Amniotic stem cell (primary cell): Measurements from ENCODE around the gene CFAP77.

Experiments
- DNase-seq: peaks from one replicate; lab custom pipeline; 2025; lab: John Stamatoyannopoulos, UW

The CFAP77 gene

GRCh38 chr9:132408521-132408920 lies 1.5 kb upstream of the CFAP77 start:
- no peak for DNase-seq

- no peak for DNase-seq
These were observed 631 bp downstream of the CFAP77 start for GRCh38 chr9:132410642-132411041.

GRCh38 chr9:132411091-132411508 lies 1.1 kb downstream of the CFAP77 start:
- no peak for DNase-seq

DNA sequence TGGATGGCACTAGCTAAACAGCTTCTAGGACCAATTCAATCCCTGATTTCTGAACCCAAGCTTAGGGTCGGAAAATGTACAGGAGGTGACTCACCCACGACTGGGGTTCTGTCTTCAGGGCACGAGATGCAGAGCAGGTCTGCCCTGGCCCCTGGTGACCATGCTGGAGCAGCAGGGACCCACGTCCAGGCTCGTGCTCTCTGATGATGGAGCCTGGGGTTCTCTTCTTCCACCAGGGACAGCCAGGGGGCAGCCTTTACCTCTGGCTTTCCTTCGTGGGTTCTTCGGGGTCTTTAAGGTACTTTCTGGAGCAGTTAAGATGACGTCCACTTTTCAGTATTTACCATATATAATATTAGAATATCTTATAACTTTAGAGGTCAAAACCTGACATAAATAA lies 2.1 kb downstream of the CFAP77 start:
- DNase-seq = no peak

- DNase-seq = no peak
These were observed 3.9 kb downstream of the CFAP77 start for GRCh38 chr9:132413926-132414325.

DNA sequence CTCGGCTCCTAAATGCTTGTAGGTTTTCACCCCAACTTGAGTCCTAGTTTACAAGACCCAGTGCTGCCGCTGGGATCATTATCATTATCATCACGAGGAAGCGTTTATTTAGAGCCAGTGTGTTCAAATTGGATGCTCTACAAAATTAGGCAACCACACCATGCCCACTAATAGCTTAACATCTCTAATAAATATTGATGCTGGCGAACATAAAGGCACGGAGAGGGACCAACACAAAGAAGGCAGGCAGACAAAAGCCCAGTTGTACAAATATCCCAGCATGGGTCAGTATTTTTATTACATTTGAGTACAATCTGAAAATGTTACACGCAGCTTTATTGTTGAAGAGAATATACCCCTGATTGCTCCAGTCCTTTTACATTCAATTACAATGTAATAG lies 4.7 kb downstream of the CFAP77 start:
- DNase-seq = no peak

DNA sequence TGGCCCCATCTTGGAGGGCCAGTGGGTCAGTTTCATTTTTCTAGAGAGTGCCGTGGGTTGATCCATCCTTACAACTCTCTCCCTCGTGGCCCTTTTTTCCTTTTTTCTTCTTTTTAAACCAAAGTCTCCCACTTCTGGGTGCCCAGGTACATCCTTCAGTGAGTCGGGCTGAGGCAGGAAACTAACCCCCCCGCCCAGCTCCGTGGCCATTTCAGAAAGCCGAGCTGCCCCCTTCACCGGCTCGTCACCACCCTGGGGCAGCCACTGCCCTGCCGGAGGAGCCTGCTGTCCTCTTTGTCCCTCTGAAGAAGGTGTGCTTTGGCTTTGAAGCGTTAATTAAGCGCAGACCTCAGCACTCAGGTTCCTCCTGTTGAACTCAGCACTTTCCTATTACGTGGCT lies 5.2 kb downstream of the CFAP77 start:
- DNase-seq = no peak

- no peak for DNase-seq
These were observed 8.8 kb downstream of the CFAP77 start for GRCh38 chr9:132418726-132419363.

DNA sequence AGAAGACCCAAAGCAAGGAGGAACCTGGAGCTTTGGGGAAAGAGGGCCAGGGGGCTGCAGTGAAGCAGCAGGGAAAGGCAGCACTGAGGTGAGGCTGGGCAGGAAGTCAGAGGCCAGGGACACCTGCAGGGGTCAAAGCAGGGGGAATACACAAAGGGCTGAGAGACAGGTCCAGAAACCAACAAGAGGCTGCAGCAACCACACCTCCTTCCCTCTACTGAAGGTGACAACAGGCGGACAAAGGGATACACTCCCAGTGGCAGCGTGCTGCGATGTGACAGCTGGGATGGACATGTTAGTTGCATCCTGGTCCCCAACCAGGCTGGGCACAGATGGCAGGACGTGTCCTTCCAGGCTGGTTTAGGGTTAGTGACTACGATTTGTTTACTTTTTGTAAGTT lies 12.6 kb downstream of the CFAP77 start:
- no peak for DNase-seq

DNA sequence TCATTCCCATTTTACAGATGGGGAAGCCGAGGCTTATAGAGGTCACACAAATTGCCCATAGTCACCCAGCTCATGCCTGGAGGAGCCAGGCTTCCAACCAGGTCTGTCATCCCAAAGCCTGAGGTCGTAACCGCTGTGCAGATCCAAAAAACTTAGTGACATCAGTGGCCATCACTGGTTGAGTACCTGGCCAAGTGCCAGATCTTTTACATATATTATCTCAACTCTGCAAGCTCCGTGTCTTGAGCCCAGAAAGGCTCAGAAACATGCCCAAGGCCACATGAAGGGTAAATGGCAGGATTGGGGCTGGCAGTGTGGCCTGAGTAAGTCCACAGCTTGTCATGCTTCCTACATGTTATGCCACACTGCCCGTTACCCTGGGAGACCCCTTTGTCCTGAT lies 13.5 kb downstream of the CFAP77 start:
- DNase-seq = no peak

- no peak for DNase-seq
These were observed 15.1 kb downstream of the CFAP77 start for GRCh38 chr9:132424857-132425674.

GRCh38 chr9:132425675-132426062 lies 15.7 kb downstream of the CFAP77 start:
- DNase-seq = no peak

GRCh38 chr9:132426639-132427414 lies 16.8 kb downstream of the CFAP77 start:
- no peak for DNase-seq

- no peak for DNase-seq
These were observed 21.0 kb downstream of the CFAP77 start for GRCh38 chr9:132430998-132431397.

DNA sequence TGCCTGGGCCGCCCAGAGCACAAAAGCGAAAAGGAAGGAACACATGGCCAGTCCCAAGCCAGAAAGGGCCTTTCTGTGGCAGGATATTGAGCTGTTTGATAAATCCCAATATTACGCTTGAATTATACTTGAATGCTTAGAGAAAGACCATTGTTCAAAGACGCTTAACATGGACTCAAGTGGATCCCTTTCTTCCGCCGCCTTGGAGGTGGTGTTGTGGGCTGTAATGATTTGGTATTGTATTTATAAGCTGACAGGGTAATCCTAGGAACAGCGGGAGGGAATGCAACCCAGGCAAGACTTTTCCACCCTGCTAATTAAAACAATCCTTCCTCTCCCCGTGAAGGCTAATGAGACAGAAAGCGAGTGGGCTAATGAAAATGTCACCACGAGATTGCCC lies 24.9 kb downstream of the CFAP77 start:
- no peak for DNase-seq

DNA sequence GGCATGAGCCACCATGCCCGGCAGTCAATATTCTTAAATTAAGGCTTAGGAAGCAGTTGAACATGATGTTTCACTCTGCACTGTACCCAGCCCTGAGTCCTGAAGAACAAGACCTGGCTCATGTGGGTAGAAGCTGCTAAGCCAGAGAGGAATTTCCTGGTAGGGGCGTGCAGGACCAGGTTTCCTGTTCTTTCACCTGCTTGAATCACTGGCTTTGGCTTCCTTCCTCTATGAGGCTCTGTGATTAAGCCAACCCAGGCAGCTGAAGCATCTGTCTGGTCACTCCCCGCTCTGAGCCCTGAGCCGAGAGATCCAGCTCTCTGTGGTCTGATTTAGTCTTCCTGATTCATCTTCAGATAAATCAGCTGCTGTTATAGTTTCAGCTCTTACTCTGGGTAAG lies 29.1 kb downstream of the CFAP77 start:
- DNase-seq = no peak

DNA sequence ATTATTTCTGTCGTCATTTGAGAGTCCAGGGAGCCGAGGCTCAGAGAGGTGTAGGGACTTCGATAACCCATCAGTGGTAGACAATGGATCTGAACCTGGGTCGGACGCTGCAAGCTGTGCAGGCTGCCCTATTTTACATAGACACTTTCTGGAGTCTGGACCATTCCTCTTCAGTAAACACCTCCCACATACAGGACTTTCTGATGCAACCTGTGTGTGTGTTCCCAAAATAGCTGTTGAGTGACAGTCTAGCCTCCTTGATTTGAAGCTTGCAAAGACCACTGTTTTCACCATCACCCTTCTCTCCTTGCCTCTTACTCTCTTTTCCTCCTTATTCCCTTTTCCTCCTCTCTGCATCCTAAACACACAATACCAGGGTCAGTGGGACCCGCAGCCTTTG lies 30.7 kb downstream of the CFAP77 start:
- DNase-seq = no peak

- DNase-seq = no peak
These were observed 31.4 kb downstream of the CFAP77 start for GRCh38 chr9:132441404-132441803.

GRCh38 chr9:132443951-132444607 lies 34.1 kb downstream of the CFAP77 start:
- no peak for DNase-seq

DNA sequence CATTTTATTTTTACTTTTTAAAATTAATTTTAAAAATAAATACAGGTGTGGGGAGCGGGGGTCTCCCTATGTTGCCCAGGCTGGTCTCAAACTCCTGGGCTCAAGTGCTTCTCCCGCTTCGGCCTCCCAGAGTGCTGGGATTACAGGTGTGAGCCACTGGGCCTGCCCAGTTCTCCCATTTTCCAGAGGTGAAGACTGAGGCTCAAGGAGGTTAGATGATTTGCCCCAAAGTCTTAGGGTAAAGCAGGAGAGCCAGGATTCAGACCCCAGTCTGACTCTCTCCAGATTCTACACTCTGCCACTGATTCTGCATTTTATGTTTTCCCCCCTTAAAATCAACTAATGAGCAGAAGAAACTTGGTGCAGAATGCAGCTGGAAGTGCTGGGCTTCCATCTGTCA lies 36.9 kb downstream of the CFAP77 start:
- no peak for DNase-seq

- no peak for DNase-seq
These were observed 37.3 kb downstream of the CFAP77 start for GRCh38 chr9:132447346-132447745.

GRCh38 chr9:132447902-132448301 lies 37.9 kb downstream of the CFAP77 start:
- DNase-seq = no peak
